CD14-positive monocyte (primary cell): Measurements from ENCODE around the gene POU2F1. TPM values are rescaled to one million over a fixed set of nuclear protein-coding genes. Genes with fewer than 3 reads are reported as not detected.

Experiments used
- DNase-seq, 3 donors: peaks; one replicate each; pipeline ENCODE4 v3.0.0-alpha.2; 2011 to 2022
- H2AFZ ChIP-seq: 2 replicates; pipeline ENCODE4 v1.6.0; 2012; ENCODE audit warnings: mild to moderate bottlenecking, low read depth, low read length, inconsistent platforms; ENCODE audit not compliant: insufficient read depth, poor library complexity, severe bottlenecking
- H3K27ac ChIP-seq, 2 donors: 1 replicate in 1 of 2; 2 replicates in 1 of 2; pipeline ENCODE4 v1.5.1; 2012 to 2013; ENCODE audit warnings: low read length in 2 of 2, control low read depth in 1 of 2, inconsistent platforms in 1 of 2, low read depth in 1 of 2, mild to moderate bottlenecking in 1 of 2
- H3K27me3 ChIP-seq, 2 donors: one replicate each; pipeline versions ENCODE4 v1.6.0 to v1.6.1; 2011 to 2013; ENCODE audit warnings: low read length in 2 of 2; ENCODE audit not compliant: control insufficient read depth in 2 of 2, insufficient read depth in 2 of 2
- H3K36me3 ChIP-seq, 2 donors: replicated peaks in 1 of 2; 1 replicate in 1 of 2; 2 replicates in 1 of 2; pipeline versions ENCODE4 v1.5.1 to v1.6.1; 2012 to 2013; ENCODE audit warnings: low read length in 2 of 2, control low read depth in 1 of 2, inconsistent platforms in 1 of 2, mild to moderate bottlenecking in 1 of 2; ENCODE audit not compliant: insufficient read depth in 2 of 2, control insufficient read depth in 1 of 2
- H3K4me1 ChIP-seq, 2 donors: 1 replicate in 1 of 2; 2 replicates in 1 of 2; pipeline versions ENCODE4 v1.5.1 to v1.6.1; 2012 to 2013; ENCODE audit warnings: low read length in 2 of 2, control low read depth in 1 of 2, inconsistent platforms in 1 of 2, mild to moderate bottlenecking in 1 of 2, moderate library complexity in 1 of 2; ENCODE audit not compliant: insufficient read depth in 2 of 2, control insufficient read depth in 1 of 2
- H3K4me2 ChIP-seq: replicated peaks from 2 replicates; pipeline ENCODE3; 2012; ENCODE audit warnings: low read length, moderate library complexity, mild to moderate bottlenecking; ENCODE audit not compliant: poor library complexity, severe bottlenecking; ENCODE audit errors: extremely low read depth
- H3K4me3 ChIP-seq, 3 experiments: fragments of 200-600 bp in 1 of 3; sonication (generic) in 1 of 3; replicated peaks in 1 of 3; 1 replicate in 2 of 3; 2 replicates in 1 of 3; pipeline ENCODE4 v1.5.1; 2011 to 2013; ENCODE audit warnings: low read length in 3 of 3, mild to moderate bottlenecking in 3 of 3, control low read depth in 2 of 3, low read depth in 2 of 3, inconsistent platforms in 1 of 3, moderate library complexity in 1 of 3
- H3K79me2 ChIP-seq: 2 replicates; pipeline ENCODE4 v1.6.0; 2012; ENCODE audit warnings: mild to moderate bottlenecking, control low read depth, inconsistent platforms, low read length, moderate library complexity; ENCODE audit not compliant: insufficient read depth
- H3K9ac ChIP-seq: 2 replicates; pipeline ENCODE4 v1.6.0; 2017; ENCODE audit warnings: low read length, mild to moderate bottlenecking; ENCODE audit not compliant: insufficient read depth, poor library complexity, severe bottlenecking
- H3K9me3 ChIP-seq, 2 donors: replicated peaks in 1 of 2; 1 replicate in 1 of 2; 2 replicates in 1 of 2; pipeline versions ENCODE4 v1.5.1 to v1.6.1; 2012 to 2013; ENCODE audit warnings: low read length in 2 of 2, control low read depth in 1 of 2; ENCODE audit not compliant: control insufficient read depth in 1 of 2, insufficient read depth in 1 of 2
- H4K20me1 ChIP-seq: 2 replicates; pipeline ENCODE4 v1.6.0; 2012; ENCODE audit warnings: mild to moderate bottlenecking, low read length, control low read depth, moderate library complexity; ENCODE audit not compliant: insufficient read depth
- H3K27ac Mint-ChIP-seq, 7 donors: one replicate each; pipeline ENCODE4 v1.8.0; 2020; ENCODE audit warnings: mild to moderate bottlenecking in 7 of 7, mixed read lengths in 7 of 7, moderate library complexity in 6 of 7, inconsistent platforms in 2 of 7
- H3K27me3 Mint-ChIP-seq, 3 donors: one replicate each; pipeline ENCODE4 v1.8.0; 2021 to 2022; ENCODE audit warnings: low read depth in 3 of 3, mild to moderate bottlenecking in 3 of 3, mixed read lengths in 3 of 3, moderate library complexity in 3 of 3, inconsistent platforms in 1 of 3
- H3K36me3 Mint-ChIP-seq, 2 donors: one replicate each; pipeline ENCODE4 v1.8.0; 2020; ENCODE audit warnings: mixed read lengths in 2 of 2, inconsistent platforms in 1 of 2, mild to moderate bottlenecking in 1 of 2
- H3K4me1 Mint-ChIP-seq: one replicate; pipeline ENCODE4 v1.8.0; 2020; ENCODE audit warnings: mild to moderate bottlenecking, mixed read lengths
- H3K4me3 Mint-ChIP-seq, 2 donors: one replicate each; pipeline ENCODE4 v1.8.0; 2020; ENCODE audit warnings: mild to moderate bottlenecking in 2 of 2, mixed read lengths in 2 of 2, moderate library complexity in 1 of 2
- H3K9me3 Mint-ChIP-seq, 7 donors: one replicate each; pipeline ENCODE4 v1.8.0; 2020 to 2022; ENCODE audit warnings: mixed read lengths in 7 of 7, mild to moderate bottlenecking in 6 of 7, moderate library complexity in 6 of 7, inconsistent platforms in 2 of 7
- CTCF ChIP-seq: fragments of 200-600 bp; IDR thresholded peaks from one replicate; pipeline ENCODE4 v1.8.0; 2022; ENCODE audit warnings: antibody characterized with exemption, mild to moderate bottlenecking
- WGBS: methylation state at CpG from one replicate; pipeline ENCODE4 v1.1.5; 2013; ENCODE audit warnings: missing lambda C conversion rate; ENCODE audit not compliant: insufficient coverage; 5-methylcytosine and 5-hydroxymethylcytosine counted together
- intact Hi-C, 2 donors: fragments of 100-400 bp; cut with micrococcal nuclease; formaldehyde crosslinking; loops; one replicate each; pipeline versions ENCODE4 v1.15.0 to v1.15.1; 2023
- polyA plus RNA-seq, 3 donors: library from polyadenylated mRNA; depleted of rRNA in 1 of 3; unstranded in 2 of 3; stranded (reverse) in 1 of 3; fragments of 300-500 nt in 2 of 3; fragments of >200 nt in 1 of 3; fragmentation: Illumina TruSeq in 2 of 3; gene quantifications; 1 replicate in 2 of 3; 2 replicates in 1 of 3; pipeline ENCODE4 v1.2.3, GENCODE V29; 2012 to 2021

The POU2F1 gene
- polyA plus RNA-seq, 3 donors: 2.3 to 4.2 (median 3.9) TPM

- Histone ChIP-seq H3K36me3 (no peaks in the 10 kb centered on the region), H3K9me3 (no peaks in the 10 kb centered on the region), H3K4me1 (no peaks in the 10 kb centered on the region), H3K27me3 (no peaks in the 10 kb centered on the region), H4K20me1 (no peaks in the 10 kb centered on the region), H3K4me3 (no peak overlapping the region), H3K27ac (no peak overlapping the region), H3K9ac (no peak overlapping the region), H3K79me2 (no peaks in the 10 kb centered on the region), H3K4me2 (no peak overlapping the region), H2AFZ (no peak overlapping the region)
- no peak for DNase-seq
- peaks cover 0 to 9% (median 3%) of the 10 kb centered on the region in 3 donors for H3K27me3 Mint-ChIP-seq
- H3K9me3 Mint-ChIP-seq: peaks cover 1 to 6% (median 4%) of the 10 kb centered on the region in 7 donors
- H3K27ac Mint-ChIP-seq: no peak overlapping the region
- no peak overlapping the region for H3K4me3 Mint-ChIP-seq
- WGBS: no CpG with 5 or more reads among the region's 1 CpG
- H3K36me3 Mint-ChIP-seq: no peaks in the 10 kb centered on the region
- no peak for TF ChIP-seq CTCF
- intact Hi-C loops: no loop called here
- H3K4me1 Mint-ChIP-seq: peaks cover 4% of the 10 kb centered on the region
Observed at GRCh38 chr1:167178831-167179230, 41.9 kb upstream of the POU2F1 start.

GRCh38 chr1:167182571-167183320 lies 37.9 kb upstream of the POU2F1 start:
- Histone ChIP-seq H3K9ac (no peak overlapping the region), H3K4me2 (no peak overlapping the region), H4K20me1 (no peaks in the 10 kb centered on the region), H3K27ac (no peak overlapping the region), H2AFZ (no peak overlapping the region), H3K79me2 (no peaks in the 10 kb centered on the region), H3K36me3 (no peaks in the 10 kb centered on the region), H3K27me3 (no peaks in the 10 kb centered on the region), H3K4me1 (no peaks in the 10 kb centered on the region), H3K4me3 (no peak overlapping the region), H3K9me3 (no peaks in the 10 kb centered on the region)
- Mint-ChIP-seq H3K9me3 (peaks cover 0 to 2% (median under 1%) of the 10 kb centered on the region in 7 donors), H3K36me3 (no peaks in the 10 kb centered on the region), H3K27me3 (peaks cover 0 to 3% (median 1%) of the 10 kb centered on the region in 3 donors), H3K4me3 (no peak overlapping the region), H3K27ac (no peak overlapping the region), H3K4me1 (no peaks in the 10 kb centered on the region)
- no peak for TF ChIP-seq CTCF
- DNase-seq: no peak
- intact Hi-C loops: no loop called here
